IMR-90 (cell line): ENCODE measurements around the gene FTSJ3. TPM values are rescaled to one million over a fixed set of nuclear protein-coding genes. Genes with fewer than 3 reads are reported as not detected.

Source experiments
- ATAC-seq: fragments of 200-7000 bp; cut with Tn5 transposase; 2 replicates; pipeline ENCODE4 v1.9.1; 2020; ENCODE audit warnings: low read depth, mild to moderate bottlenecking, moderate library complexity
- BruUV-seq: library from RNA; stranded (reverse); fragments of 400-500 nt; replicated peaks from 2 replicates; lab custom pipeline; 2021; lab: Mats Ljungman, UMichigan
- CTCF ChIA-PET: fragments of 300-600 bp; formaldehyde crosslinking; extraction: SDS; loops from one replicate; lab custom pipeline; 2021; ENCODE audit warnings: antibody characterized with exemption; lab: Yijun Ruan, JAX
- POLR2A ChIA-PET: fragments of 300-600 bp; sonication (Branson Sonifier 250); formaldehyde crosslinking; loops from one replicate; lab custom pipeline; 2022; ENCODE audit warnings: antibody characterized with exemption; ENCODE audit not compliant: unreplicated experiment; lab: Charles Lee
- DNase-seq: peaks from one replicate; pipeline ENCODE4 v3.0.0; 2013
- H2AFZ ChIP-seq: replicated peaks from 2 replicates; pipeline ENCODE3; 2013; ENCODE audit warnings: low read length, mild to moderate bottlenecking; ENCODE audit not compliant: poor library complexity
- H2AK5ac ChIP-seq: 2 replicates; pipeline ENCODE4 v1.6.1; 2013; ENCODE audit warnings: low read depth, low read length, inconsistent platforms
- H2AK9ac ChIP-seq: replicated peaks from 2 replicates; pipeline ENCODE3; 2013; ENCODE audit warnings: mild to moderate bottlenecking, low read depth, low read length, moderate library complexity; ENCODE audit not compliant: poor library complexity
- H2BK120ac ChIP-seq: 2 replicates; pipeline ENCODE4 v1.6.1; 2013; ENCODE audit warnings: low read depth, low read length, inconsistent platforms
- H2BK15ac ChIP-seq: 3 replicates; pipeline ENCODE4 v1.6.1; 2013; ENCODE audit warnings: low read depth, low read length, inconsistent platforms
- H2BK20ac ChIP-seq: 2 replicates; pipeline ENCODE4 v1.6.1; 2013; ENCODE audit warnings: low read depth, mild to moderate bottlenecking, inconsistent platforms, low read length, moderate library complexity
- H2BK5ac ChIP-seq: 2 replicates; pipeline ENCODE4 v1.6.1; 2013; ENCODE audit warnings: mild to moderate bottlenecking, low read depth, low read length, inconsistent platforms; ENCODE audit not compliant: poor library complexity, severe bottlenecking
- H3K14ac ChIP-seq: replicated peaks from 2 replicates; pipeline ENCODE4 v1.6.1; 2013; ENCODE audit warnings: low read depth, low read length, inconsistent platforms
- H3K18ac ChIP-seq: 2 replicates; pipeline ENCODE4 v1.6.1; 2013; ENCODE audit warnings: low read depth, low read length, control low read depth
- H3K23ac ChIP-seq: 2 replicates; pipeline ENCODE4 v1.6.1; 2013; ENCODE audit warnings: low read depth, low read length, inconsistent platforms
- H3K27ac ChIP-seq: 2 replicates; pipeline ENCODE4 v1.5.1; 2013; ENCODE audit warnings: mild to moderate bottlenecking, control low read depth, low read length; ENCODE audit not compliant: insufficient read depth
- H3K27me3 ChIP-seq: 2 replicates; pipeline ENCODE4 v1.6.1; 2013; ENCODE audit warnings: low read length; ENCODE audit not compliant: control insufficient read depth, insufficient read depth
- H3K36me3 ChIP-seq: 2 replicates; pipeline ENCODE4 v1.6.1; 2013; ENCODE audit warnings: low read length, mixed read lengths; ENCODE audit not compliant: control insufficient read depth, insufficient read depth
- H3K4ac ChIP-seq: 2 replicates; pipeline ENCODE4 v1.6.1; 2013; ENCODE audit warnings: low read depth, low read length, inconsistent platforms
- H3K4me1 ChIP-seq: 2 replicates; pipeline ENCODE4 v1.6.1; 2013; ENCODE audit warnings: low read length, mixed read lengths; ENCODE audit not compliant: control insufficient read depth, insufficient read depth
- H3K4me2 ChIP-seq: 2 replicates; pipeline ENCODE4 v1.6.1; 2013; ENCODE audit warnings: low read depth, mild to moderate bottlenecking, control low read depth, low read length, moderate library complexity
- H3K4me3 ChIP-seq: 2 replicates; pipeline ENCODE4 v1.5.1; 2013; ENCODE audit warnings: low read depth, mild to moderate bottlenecking, control low read depth, low read length, moderate library complexity; ENCODE audit not compliant: insufficient read depth
- H3K56ac ChIP-seq: 2 replicates; pipeline ENCODE4 v1.6.1; 2013; ENCODE audit warnings: low read length, inconsistent platforms; ENCODE audit not compliant: insufficient read depth; ENCODE audit errors: extremely low read depth
- H3K79me1 ChIP-seq, 2 experiments: 2 replicates each; pipeline ENCODE4 v1.6.1; 2013; ENCODE audit warnings: low read length in 2 of 2, inconsistent platforms in 1 of 2, low read depth in 1 of 2
- H3K9ac ChIP-seq: 2 replicates; pipeline ENCODE4 v1.6.1; 2013; ENCODE audit warnings: low read depth, low read length, control low read depth
- H3K9me1 ChIP-seq: 2 replicates; pipeline ENCODE4 v1.6.1; 2013; ENCODE audit warnings: low read length, inconsistent platforms; ENCODE audit not compliant: insufficient read depth
- H3K9me3 ChIP-seq: 2 replicates; pipeline ENCODE4 v1.6.1; 2013; ENCODE audit warnings: low read length; ENCODE audit not compliant: control insufficient read depth, insufficient read depth
- H4K20me1 ChIP-seq: 2 replicates; pipeline ENCODE4 v1.6.1; 2013; ENCODE audit warnings: low read length, inconsistent platforms; ENCODE audit not compliant: insufficient read depth
- H4K5ac ChIP-seq: 2 replicates; pipeline ENCODE4 v1.6.1; 2013; ENCODE audit warnings: mild to moderate bottlenecking, low read depth, low read length, control low read depth
- H4K8ac ChIP-seq, 2 experiments: 2 replicates each; pipeline ENCODE4 v1.6.1; 2013; ENCODE audit warnings: low read depth in 2 of 2, low read length in 2 of 2, control low read depth in 1 of 2, inconsistent platforms in 1 of 2
- H4K91ac ChIP-seq: 2 replicates; pipeline ENCODE4 v1.6.1; 2013; ENCODE audit warnings: low read depth, low read length, inconsistent platforms; ENCODE audit not compliant: insufficient read depth
- RFX5 ChIP-seq: IDR thresholded peaks from 2 replicates; pipeline ENCODE4 v1.8.0; 2012; ENCODE audit warnings: low read depth, mild to moderate bottlenecking, low read length, moderate library complexity
- whole genome bisulfite sequencing, 2 experiments: methylation state at CpG; one replicate each; pipeline versions ENCODE4 v1.1.5 to v1.1.7; 2013; ENCODE audit warnings: missing lambda C conversion rate in 2 of 2; ENCODE audit not compliant: insufficient read length in 1 of 2; ENCODE audit errors: extremely low coverage in 2 of 2; 5-methylcytosine and 5-hydroxymethylcytosine counted together
- dilution Hi-C: fragments of 300-500 bp; cut with HindIII; formaldehyde crosslinking; loops from one replicate; pipeline ENCODE4 v1.14.3; 2018; ENCODE audit warnings: low sequenced_read_pairs; ENCODE audit not compliant: unreplicated experiment
- in situ Hi-C: fragments of 300-500 bp; cut with MboI; formaldehyde crosslinking; loops from 3 replicates; pipeline ENCODE4 v1.14.3; 2019; ENCODE audit warnings: low sequenced_read_pairs, inconsistent platforms, mixed read lengths
- intact Hi-C: fragments of 100-400 bp; cut with micrococcal nuclease; formaldehyde crosslinking; loops from 2 replicates; pipeline ENCODE4 v1.10.0; 2022
- polyA plus RNA-seq, 3 experiments: library from polyadenylated mRNA; depleted of rRNA; stranded (reverse); fragments of >200 nt; gene quantifications; 2 replicates each; pipeline ENCODE4 v1.2.3, GENCODE V29; 2012; ENCODE audit warnings: low replicate concordance in 1 of 3
- total RNA-seq: library from RNA; depleted of rRNA; stranded (reverse); fragments of >200 nt; gene quantifications from 2 replicates; pipeline ENCODE4 v1.2.3, GENCODE V29; 2012

The FTSJ3 gene
- total and polyA plus RNA-seq, 2 of the 4 experiments (the other 2 are of a cell fraction), result 51.3 to 68.1 TPM

DNA sequence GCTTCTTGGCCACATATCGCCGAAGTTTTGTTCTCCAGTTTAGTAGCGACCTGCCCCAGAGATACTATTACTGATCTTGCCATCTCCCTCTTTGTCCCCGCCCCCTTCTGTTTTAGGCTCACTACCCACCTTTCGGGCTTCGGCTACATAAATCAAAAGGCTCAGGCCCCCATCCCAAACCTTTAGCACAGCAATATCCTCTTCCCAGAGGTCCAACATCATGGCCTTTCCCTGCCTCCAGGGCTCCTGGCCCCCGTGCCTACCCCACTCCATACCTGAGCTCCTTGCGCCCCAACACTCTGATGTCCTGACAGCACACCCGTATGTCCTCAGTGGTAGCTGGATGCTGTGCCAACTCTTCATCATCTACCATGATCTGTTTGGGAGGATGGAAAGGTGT lies 3.1 kb downstream of the FTSJ3 start:
- TF ChIP-seq RFX5, result no peak
- Histone ChIP-seq H3K36me3 (peaks cover 61% of the 10 kb centered on the region), H2AK9ac (no peak overlapping the region), H3K4me2 (no peak overlapping the region), H3K4me1 (peaks cover 3% of the 10 kb centered on the region), H3K56ac (no peak overlapping the region), H3K14ac (no peak overlapping the region), H3K9me3 (no peaks in the 10 kb centered on the region), H4K5ac (no peak overlapping the region), H4K20me1 (peaks cover 31% of the 10 kb centered on the region), H2BK15ac (no peak overlapping the region), H2BK120ac (no peak overlapping the region), H2BK5ac (no peak overlapping the region), H3K23ac (no peak overlapping the region), H3K18ac (no peak overlapping the region), H3K9me1 (peaks cover 19% of the 10 kb centered on the region), H4K8ac (no peak overlapping the region), H4K91ac (no peak overlapping the region), H2AFZ (no peak overlapping the region), H3K27ac (no peak overlapping the region), H2BK20ac (no peak overlapping the region), H3K27me3 (no peaks in the 10 kb centered on the region), H2AK5ac (no peak overlapping the region; the same call in 1 of the 2 replicates), H3K4ac (no peak overlapping the region), H3K4me3 (no peak overlapping the region), H3K9ac (no peak overlapping the region), H3K79me1 (peaks cover 47 to 84% of the 10 kb centered on the region in 2 experiments)
- 94% methylated on average over 5 of the region's 9 CpGs; no CpG with 5 or more reads in 1 of the 2 experiments for WGBS, 2 experiments
- no TSS peak for BruUV-seq
- in situ Hi-C loops (no loop called here), dilution Hi-C loops (no loop called here), intact Hi-C loops (no loop called here)
- POLR2A ChIA-PET, result no interaction called here
- CTCF ChIA-PET, result no interaction called here
- DNase-seq (no peak), ATAC-seq (no peak)
